GM20000 (cell line): ENCODE data around the gene DHRS9.

Source experiments
- DNase-seq: peaks from one replicate; pipeline ENCODE4 v3.0.0; 2012; ENCODE audit warnings: low spot score
- TF ChIP-seq, protein P1 (sequence below): IDR thresholded peaks from 2 replicates; pipeline ENCODE4 v1.5.1; 2012; ENCODE audit warnings: mild to moderate bottlenecking, control low read depth; ENCODE audit errors: extremely low read depth, missing control alignments

The DHRS9 gene

DNA sequence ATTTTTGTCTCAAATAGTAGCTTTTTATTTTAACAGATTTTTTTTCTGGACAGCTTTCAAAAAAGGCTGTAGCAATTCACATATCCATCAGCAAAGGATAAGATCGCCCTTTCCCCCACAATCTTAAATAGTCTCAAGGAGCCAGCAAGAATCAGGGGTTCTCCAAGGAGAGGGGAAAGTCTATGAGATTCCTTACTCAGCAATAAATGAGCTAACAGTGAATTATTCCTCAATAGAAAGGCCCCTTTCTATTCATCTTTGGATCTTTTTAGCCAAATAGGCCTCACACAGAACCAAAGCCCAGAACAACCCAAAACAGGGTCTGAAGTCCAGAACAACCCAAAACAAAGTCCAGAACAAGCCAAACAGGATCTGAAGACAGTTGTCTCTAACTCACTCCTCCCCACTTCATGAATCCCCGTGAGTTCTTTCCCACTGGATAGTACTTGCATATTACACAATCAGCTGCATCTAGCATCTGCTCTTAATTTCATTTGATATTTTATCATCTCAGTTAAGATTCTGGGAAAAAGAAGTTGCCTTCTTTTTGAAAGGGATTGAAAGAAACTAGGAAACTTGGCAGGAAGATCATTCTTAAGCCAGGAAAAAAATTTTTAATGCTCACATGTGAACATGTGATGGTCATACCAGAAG, 3.4 kb upstream of the DHRS9 start:
- TF ChIP-seq, protein P1, sequence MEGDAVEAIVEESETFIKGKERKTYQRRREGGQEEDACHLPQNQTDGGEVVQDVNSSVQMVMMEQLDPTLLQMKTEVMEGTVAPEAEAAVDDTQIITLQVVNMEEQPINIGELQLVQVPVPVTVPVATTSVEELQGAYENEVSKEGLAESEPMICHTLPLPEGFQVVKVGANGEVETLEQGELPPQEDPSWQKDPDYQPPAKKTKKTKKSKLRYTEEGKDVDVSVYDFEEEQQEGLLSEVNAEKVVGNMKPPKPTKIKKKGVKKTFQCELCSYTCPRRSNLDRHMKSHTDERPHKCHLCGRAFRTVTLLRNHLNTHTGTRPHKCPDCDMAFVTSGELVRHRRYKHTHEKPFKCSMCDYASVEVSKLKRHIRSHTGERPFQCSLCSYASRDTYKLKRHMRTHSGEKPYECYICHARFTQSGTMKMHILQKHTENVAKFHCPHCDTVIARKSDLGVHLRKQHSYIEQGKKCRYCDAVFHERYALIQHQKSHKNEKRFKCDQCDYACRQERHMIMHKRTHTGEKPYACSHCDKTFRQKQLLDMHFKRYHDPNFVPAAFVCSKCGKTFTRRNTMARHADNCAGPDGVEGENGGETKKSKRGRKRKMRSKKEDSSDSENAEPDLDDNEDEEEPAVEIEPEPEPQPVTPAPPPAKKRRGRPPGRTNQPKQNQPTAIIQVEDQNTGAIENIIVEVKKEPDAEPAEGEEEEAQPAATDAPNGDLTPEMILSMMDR, result no peak
- DNase-seq, result no peak

DNA sequence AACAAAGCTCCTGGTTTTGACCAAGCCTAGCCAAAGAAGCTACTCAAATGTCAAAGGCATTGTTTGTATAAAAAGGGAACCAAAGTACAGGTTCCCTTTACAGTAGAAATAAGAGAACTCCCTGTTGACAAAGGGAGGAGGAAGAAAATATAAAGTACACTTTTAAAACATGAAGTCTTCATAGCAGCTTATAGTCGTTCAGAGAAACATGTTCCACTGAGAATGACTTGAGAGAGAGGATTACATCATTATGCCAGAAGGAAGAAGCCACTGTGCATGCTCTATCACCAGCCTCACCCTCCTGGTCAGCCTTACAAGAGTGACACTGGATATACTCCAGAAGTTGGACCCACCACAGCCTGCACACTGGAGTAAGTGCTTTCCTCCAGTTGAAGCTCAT, 2.5 kb upstream of the DHRS9 start:
- TF ChIP-seq, protein P1, result no peak
- no peak for DNase-seq

DNA sequence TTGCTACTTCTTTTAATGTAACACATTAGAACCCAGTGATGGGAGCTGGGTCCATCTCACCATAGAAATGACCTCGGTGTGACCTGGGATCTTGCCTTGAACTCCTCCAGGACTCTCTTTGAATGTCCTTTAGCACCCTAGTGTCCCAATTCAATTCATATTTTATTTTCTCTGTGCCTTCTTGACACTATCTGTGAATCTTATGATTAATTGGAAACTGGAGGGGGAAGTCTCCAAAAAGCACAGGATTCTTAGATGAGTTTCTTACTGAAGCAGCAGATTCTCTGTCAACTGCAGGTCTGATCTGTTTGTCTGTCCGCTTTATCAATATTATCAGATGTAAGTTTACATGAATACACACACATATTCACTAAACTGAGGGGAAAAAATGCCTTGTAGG, 470 bp downstream of the DHRS9 start:
- TF ChIP-seq, protein P1, result no peak
- DNase-seq, result no peak

DNA sequence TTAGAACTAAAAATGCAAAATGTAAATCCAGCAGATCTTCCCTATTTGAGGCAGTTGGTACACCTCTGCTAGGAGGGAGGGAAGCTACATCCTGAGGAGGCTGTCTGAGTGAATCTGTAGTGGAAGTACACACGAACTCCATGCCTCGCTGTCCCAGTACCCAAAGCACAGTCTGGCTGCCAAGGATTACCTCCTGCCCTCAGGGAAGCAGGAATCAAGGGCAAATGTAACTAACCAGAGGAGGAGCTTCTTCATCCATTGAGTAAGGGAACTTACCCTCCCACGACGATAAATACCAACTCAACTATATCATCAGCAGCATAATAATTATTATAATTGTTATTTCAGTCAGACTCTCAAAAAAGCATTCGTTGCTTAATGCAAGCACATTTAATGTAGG, 2.1 kb downstream of the DHRS9 start:
- DNase-seq, result no peak
- TF ChIP-seq, protein P1, result no peak

DNA sequence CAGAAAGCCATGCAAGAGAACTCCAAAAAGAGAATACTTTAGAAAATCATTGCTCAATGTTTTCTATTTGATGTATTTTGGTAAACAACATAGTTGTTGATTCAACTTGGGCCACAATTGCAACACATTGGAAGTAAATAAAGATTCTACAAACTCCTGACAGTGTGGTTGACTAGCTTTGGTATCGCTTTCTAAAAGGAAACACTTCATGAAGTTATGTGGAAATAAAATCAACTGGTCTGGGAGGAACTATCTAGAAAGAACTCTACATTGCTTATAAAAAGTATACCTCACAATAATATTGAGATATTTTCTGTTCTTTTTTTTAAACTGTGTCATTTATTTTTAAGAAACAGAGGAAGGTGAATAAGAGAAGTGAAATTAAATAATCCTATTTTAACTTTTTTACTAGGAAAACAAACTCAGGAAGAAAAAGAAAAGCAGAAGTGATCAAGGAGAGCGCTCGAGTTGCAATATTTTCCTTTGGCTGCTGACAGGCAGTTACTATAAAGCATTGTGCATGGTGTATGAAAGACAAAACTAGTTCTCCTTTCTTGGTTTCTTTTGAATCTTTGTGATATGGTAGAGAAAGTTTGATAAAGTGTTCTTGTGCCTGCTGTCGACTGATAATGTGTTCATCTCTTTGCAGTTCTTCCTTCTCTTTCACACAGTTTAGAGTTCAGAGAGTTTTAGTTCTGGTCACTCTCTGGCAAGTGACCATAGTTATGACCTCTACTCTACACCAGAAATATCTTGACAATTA, 3.0 kb downstream of the DHRS9 start:
- TF ChIP-seq, protein P1, result no peak
- no peak for DNase-seq

DNA sequence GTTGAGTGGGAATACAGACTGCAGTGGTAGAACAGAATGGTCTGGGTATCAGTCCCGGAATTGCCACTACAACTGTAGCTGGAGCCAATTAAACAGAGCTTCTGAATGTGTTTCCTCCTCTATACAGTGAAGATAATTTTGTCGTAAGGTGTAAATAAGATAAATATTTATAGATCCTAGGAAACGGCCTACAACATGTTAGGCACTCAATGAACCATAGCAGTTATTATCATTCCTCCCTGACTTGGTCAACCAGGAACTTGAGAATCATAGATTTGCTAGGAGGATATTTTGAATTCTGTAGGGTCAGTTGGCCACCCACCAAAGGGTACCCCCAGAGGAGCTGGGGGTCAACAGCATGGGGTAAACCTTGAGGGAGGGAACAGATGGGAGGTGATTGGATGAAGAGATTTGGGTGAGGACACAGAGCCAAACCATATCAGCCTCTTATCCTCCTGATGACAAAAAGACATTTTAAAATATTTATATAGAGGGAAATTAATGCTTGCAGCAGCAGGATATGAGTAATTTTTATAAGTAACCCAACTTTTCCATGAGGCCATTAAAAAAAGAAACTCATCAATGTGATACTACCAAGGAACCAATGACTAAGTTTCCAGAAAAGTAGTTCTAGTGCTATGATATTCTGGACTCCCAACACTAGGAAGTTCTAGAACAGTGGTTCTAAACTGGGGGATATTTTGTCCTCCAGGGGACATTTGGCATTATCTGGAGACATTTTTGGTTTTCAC, 4.0 kb downstream of the DHRS9 start:
- no peak for DNase-seq
- TF ChIP-seq, protein P1, result no peak
